Measurements from ENCODE around the gene CFLAR. TPM values are rescaled to one million over a fixed set of nuclear protein-coding genes. Genes with fewer than 3 reads are reported as not detected.
A peak's percentile ranks its signal among the peaks of the same experiment; 100 is the strongest.
"Not testable (repeated sequence)": the region's sequence is repeated elsewhere in the genome, so short reads cannot be mapped to it uniquely, and the experiment has no call there.

Gene CFLAR
- total and polyA plus RNA-seq, 5 donors: 134 to 310 (median 260) TPM

DNA sequence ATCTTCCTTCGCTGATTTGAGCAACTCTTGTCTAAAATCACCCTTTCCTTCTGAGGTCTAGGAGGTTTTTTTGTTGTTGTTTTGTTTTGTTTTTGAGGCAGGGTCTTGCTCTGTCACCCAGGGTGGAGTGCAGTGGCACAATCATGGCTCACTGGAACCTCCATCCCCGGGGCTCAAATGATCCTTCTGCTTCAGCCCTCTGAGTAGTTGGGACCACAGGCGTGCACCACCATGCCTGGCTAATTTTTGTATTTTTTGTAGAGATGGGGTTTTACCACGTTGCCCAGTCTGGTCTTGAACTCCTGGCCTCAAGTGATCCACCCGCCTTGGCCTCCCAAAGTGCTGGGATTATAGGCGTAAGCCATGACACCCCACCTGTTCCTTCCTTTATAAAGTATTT lies 68.3 kb downstream of the CFLAR start:
- 60% methylated on average over 6 of the region's 6 CpGs for WGBS
- not testable (repeated sequence) for H3K4me1 ChIP-seq (ENCODE audit: control insufficient read depth, insufficient read depth, low read length); DNase-seq; H3K9me3 ChIP-seq (ENCODE audit: control insufficient read depth, low read length); ATAC-seq; H3K27me3 ChIP-seq (ENCODE audit: control insufficient read depth, insufficient read depth); H3K27ac ChIP-seq (ENCODE audit: low read length)
- H3K4me3 ChIP-seq (ENCODE audit: low read length): peak overlapping the region; percentile 73
- intact Hi-C loops (cut with DNase I): loop anchor here in 2 of 4 donors (5.0 to 10.0 kb wide), 2 partner anchors 48 to 51 kb away; no protein-coding TSS in a partner anchor

DNA sequence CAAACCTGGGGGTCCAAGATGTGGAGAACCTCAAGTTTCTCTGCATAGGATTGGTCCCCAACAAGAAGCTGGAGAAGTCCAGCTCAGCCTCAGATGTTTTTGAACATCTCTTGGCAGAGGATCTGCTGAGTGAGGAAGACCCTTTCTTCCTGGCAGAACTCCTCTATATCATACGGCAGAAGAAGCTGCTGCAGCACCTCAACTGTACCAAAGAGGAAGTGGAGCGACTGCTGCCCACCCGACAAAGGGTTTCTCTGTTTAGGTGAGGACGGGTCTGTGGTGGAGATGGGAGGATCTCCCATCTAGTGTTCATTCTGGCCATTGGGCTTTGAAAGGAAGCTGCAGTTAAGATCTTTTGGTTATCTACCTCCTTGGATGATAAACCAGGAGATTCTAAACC lies 69.9 kb downstream of the CFLAR start:
- intact Hi-C loops (cut with DNase I): loop anchor here in 1 of 4 donors (10.0 kb wide), 1 partner anchor 49 kb away; no protein-coding TSS in a partner anchor
- no peak overlapping the region for H3K4me3 ChIP-seq (ENCODE audit: low read length)
- WGBS: 65% methylated on average over 4 of the region's 4 CpGs
- H3K27ac ChIP-seq (ENCODE audit: low read length): no peak overlapping the region
- no peak for DNase-seq
- ATAC-seq: no peak
- H3K4me1 ChIP-seq (ENCODE audit: control insufficient read depth, insufficient read depth, low read length): peaks cover 5% of the 10 kb centered on the region
- H3K27me3 ChIP-seq (ENCODE audit: control insufficient read depth, insufficient read depth): no peaks in the 10 kb centered on the region
- no peaks in the 10 kb centered on the region for H3K9me3 ChIP-seq (ENCODE audit: control insufficient read depth, low read length)

DNA sequence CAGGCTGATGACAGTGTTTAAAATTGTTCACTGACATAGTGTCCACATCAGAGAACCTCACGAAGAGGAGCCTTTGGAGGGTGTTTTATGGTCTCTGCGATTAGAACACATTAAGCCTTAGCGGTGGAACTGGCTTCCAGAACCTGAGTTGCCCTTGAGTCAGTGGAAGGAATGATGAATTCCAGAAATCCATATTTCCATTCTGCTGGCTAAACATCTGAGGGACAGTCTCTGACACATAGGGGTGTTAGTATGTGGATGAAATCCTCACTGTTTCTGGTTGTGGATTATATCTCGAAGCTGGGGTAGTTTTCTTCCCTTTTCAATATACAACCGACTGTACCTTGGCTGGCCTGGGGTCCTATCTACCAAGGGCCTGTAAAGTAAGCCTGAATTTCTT lies 71.0 kb downstream of the CFLAR start:
- DNase-seq (no peak), ATAC-seq (no peak)
- Histone ChIP-seq H3K9me3 (ENCODE audit: control insufficient read depth, low read length) (no peaks in the 10 kb centered on the region), H3K27me3 (ENCODE audit: control insufficient read depth, insufficient read depth) (no peaks in the 10 kb centered on the region), H3K27ac (ENCODE audit: low read length) (no peak overlapping the region), H3K4me1 (ENCODE audit: control insufficient read depth, insufficient read depth, low read length) (peaks cover 5% of the 10 kb centered on the region), H3K4me3 (ENCODE audit: low read length) (no peak overlapping the region)
- intact Hi-C loops (cut with DNase I): loop anchor here in 1 of 4 donors (10.0 kb wide), 1 partner anchor 48 kb away; no protein-coding TSS in a partner anchor
- WGBS: 86% methylated on average over 5 of the region's 5 CpGs

DNA sequence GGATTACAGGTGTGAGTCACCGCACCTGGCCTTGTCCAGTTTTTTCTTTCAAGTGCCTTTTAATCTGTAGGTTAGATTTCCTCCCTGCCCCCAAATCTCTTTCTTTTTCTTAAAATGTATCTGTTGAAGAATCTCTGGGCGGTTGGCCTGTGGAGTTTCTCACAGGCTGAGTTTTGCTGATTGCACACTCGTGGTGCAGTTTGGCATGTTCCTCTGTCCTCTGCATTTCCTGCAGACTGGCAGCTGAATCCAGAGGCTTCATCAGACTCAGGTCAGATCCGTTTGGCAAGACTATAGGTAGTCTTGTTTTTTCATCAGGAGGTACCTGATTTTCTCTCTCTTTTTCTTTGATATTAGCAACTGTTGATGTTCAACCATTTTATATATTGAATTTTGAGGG lies 72.5 kb downstream of the CFLAR start:
- H3K4me3 ChIP-seq (ENCODE audit: low read length): no peak overlapping the region
- H3K4me1 ChIP-seq (ENCODE audit: control insufficient read depth, insufficient read depth, low read length): peaks cover 5% of the 10 kb centered on the region
- H3K9me3 ChIP-seq (ENCODE audit: control insufficient read depth, low read length): no peaks in the 10 kb centered on the region
- WGBS: 88% methylated on average over 4 of the region's 4 CpGs
- no peak overlapping the region for H3K27ac ChIP-seq (ENCODE audit: low read length)
- DNase-seq (no peak), ATAC-seq (no peak)
- no peaks in the 10 kb centered on the region for H3K27me3 ChIP-seq (ENCODE audit: control insufficient read depth, insufficient read depth)
- intact Hi-C loops (cut with DNase I): loop anchor here in 1 of 4 donors (10.0 kb wide), 1 partner anchor 46 kb away; no protein-coding TSS in a partner anchor

DNA sequence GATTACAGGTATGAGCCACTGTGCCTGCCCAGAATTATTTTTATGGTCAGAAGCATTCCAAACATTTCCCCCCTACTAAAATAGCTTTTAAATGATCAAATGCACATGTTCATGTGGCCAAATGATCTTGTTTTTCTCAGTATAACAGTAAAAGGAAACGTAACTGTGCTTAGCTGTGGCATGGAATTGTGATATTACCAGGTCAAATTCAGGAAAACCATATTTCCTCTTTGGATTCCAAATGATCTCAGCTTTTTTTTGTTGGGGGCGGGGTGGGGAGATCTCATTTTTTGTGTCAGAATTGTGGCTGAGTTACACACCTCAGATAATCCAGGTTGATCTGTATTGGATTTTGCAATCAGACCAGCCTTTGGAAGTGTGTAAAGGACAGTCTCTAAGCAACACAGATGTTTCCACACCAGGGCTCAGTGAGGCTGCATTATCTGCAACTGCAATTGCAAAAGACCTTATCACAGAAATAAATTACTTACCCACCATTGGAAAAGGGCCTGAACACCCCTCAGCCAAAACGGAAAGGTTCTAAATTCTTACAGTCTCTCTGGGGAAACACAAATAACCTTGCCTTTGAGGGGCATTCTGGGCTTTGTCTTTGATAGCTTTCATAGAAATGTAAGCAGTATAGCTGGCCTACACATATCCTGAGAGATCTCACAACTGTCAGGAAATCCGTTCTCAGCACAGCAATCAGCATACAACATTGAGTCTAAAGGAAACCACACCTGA lies 75.3 kb downstream of the CFLAR start:
- H3K9me3 ChIP-seq (ENCODE audit: control insufficient read depth, low read length): no peaks in the 10 kb centered on the region
- DNase-seq (no peak), ATAC-seq (peak; percentile 85 to 93)
- intact Hi-C loops (cut with DNase I): no loop called here
- no peak overlapping the region for H3K27ac ChIP-seq (ENCODE audit: low read length)
- WGBS: 35% methylated on average over 4 of the region's 4 CpGs
- no peaks in the 10 kb centered on the region for H3K27me3 ChIP-seq (ENCODE audit: control insufficient read depth, insufficient read depth)
- no peak overlapping the region for H3K4me3 ChIP-seq (ENCODE audit: low read length)
- peaks cover 1% of the 10 kb centered on the region for H3K4me1 ChIP-seq (ENCODE audit: control insufficient read depth, insufficient read depth, low read length)

DNA sequence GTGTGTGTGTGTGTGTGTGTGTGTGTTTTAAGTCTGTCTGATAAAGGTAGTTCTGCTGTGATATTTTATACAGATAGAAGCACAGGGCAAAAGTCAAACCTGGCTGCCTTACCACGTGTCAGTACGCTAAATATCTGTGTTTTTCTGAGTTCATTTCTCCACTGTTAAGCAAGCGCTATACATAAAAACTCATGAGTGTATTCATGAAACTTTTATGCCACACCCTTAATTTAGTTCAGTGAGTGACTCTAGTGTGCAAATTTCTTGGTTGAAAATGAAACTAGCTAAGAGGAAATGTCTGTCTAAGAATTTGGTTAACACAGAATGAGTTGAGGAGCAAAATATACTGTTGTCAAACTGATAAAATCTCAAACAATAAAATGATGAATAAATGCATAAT lies 78.1 kb downstream of the CFLAR start:
- no peak overlapping the region for H3K27ac ChIP-seq (ENCODE audit: low read length)
- ATAC-seq: no peak
- no peak overlapping the region for H3K4me3 ChIP-seq (ENCODE audit: low read length)

DNA sequence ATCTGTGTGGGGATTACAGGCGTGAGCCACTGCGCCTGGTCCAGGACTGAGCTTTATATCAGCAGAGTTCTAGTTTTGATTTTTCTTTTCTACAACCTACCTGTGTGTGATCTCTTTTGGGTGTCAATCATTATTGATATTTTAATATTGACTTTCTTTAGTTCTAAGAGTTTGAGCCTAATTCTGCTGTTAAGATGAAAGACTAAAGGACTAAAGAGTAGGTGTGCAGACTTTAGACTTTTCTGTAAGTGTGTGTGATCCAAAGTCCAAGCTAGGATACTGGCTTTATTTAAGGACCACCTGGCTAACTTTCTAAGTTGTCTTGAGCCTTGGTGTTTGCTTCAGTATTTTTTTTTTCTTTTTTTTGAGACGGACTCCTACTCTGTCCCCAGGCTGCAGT lies 79.4 kb downstream of the CFLAR start:
- Histone ChIP-seq H3K27me3 (ENCODE audit: control insufficient read depth, insufficient read depth) (no peaks in the 10 kb centered on the region), H3K9me3 (ENCODE audit: control insufficient read depth, low read length) (no peaks in the 10 kb centered on the region), H3K4me3 (ENCODE audit: low read length) (no peak overlapping the region), H3K27ac (ENCODE audit: low read length) (no peak overlapping the region), H3K4me1 (ENCODE audit: control insufficient read depth, insufficient read depth, low read length) (peaks cover under 1% of the 10 kb centered on the region)
- DNase-seq: no peak
- intact Hi-C loops (cut with DNase I): no loop called here
- 64% methylated on average over 3 of the region's 3 CpGs for WGBS
- no peak for ATAC-seq

More for the DNA sequence above, 78.1 kb downstream of the CFLAR start:
- peaks cover 1% of the 10 kb centered on the region for H3K4me1 ChIP-seq (ENCODE audit: control insufficient read depth, insufficient read depth, low read length)
- 71% methylated on average over 3 of the region's 3 CpGs for WGBS
- intact Hi-C loops (cut with DNase I): no loop called here
- no peak for DNase-seq
- H3K27me3 ChIP-seq (ENCODE audit: control insufficient read depth, insufficient read depth): no peaks in the 10 kb centered on the region
- H3K9me3 ChIP-seq (ENCODE audit: control insufficient read depth, low read length): no peaks in the 10 kb centered on the region

DNA sequence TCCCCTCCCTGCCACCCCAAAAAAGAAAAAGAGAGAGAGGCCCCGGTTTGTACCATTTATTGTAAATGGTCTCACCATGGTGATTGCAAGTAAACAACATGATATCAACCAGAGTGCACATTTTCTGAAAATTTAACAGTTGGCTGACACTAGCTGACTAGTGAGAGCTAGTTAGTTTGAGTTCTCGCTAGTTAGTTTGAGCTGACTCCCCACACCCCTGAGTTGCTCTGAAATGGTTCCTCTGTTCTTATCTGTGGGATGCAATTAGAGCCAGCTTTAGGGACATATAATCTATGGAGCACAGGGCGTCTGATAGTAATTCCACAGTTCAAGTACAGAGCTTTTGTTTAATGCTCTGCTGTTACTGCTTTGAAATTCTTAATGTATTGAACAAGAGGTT lies 80.0 kb downstream of the CFLAR start:
- 57% methylated on average over 3 of the region's 3 CpGs for WGBS
- Histone ChIP-seq H3K4me1 (ENCODE audit: control insufficient read depth, insufficient read depth, low read length) (peaks cover 2% of the 10 kb centered on the region), H3K27me3 (ENCODE audit: control insufficient read depth, insufficient read depth) (no peaks in the 10 kb centered on the region), H3K9me3 (ENCODE audit: control insufficient read depth, low read length) (no peaks in the 10 kb centered on the region), H3K4me3 (ENCODE audit: low read length) (no peak overlapping the region), H3K27ac (ENCODE audit: low read length) (no peak overlapping the region)
- DNase-seq (no peak), ATAC-seq (no peak)
- intact Hi-C loops (cut with DNase I): no loop called here

DNA sequence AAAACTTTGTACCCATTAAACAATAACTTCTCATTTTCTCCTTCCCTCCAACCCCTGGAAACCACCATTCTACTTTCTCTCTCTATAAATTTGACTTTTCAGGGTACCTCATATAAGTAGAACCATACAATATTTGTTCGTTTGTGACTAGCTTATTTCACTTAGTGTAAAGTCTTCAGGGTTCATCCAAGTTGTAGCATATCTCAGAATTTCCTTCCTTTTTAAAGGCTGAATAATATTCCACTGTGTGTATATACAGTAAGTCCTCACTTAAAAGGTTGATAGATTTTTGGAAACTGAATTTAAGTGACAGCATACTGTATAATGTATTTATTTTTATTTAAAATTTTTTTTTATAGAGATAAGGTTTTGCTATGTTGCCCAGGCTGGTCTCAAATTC lies 80.8 kb downstream of the CFLAR start:
- Histone ChIP-seq H3K27me3 (ENCODE audit: control insufficient read depth, insufficient read depth) (no peaks in the 10 kb centered on the region), H3K4me1 (ENCODE audit: control insufficient read depth, insufficient read depth, low read length) (peaks cover 2% of the 10 kb centered on the region), H3K4me3 (ENCODE audit: low read length) (no peak overlapping the region), H3K9me3 (ENCODE audit: control insufficient read depth, low read length) (no peaks in the 10 kb centered on the region), H3K27ac (ENCODE audit: low read length) (no peak overlapping the region)
- DNase-seq: no peak
- no peak for ATAC-seq
- intact Hi-C loops (cut with DNase I): no loop called here
- WGBS: 95% methylated on average over 1 of the region's 1 CpG

DNA sequence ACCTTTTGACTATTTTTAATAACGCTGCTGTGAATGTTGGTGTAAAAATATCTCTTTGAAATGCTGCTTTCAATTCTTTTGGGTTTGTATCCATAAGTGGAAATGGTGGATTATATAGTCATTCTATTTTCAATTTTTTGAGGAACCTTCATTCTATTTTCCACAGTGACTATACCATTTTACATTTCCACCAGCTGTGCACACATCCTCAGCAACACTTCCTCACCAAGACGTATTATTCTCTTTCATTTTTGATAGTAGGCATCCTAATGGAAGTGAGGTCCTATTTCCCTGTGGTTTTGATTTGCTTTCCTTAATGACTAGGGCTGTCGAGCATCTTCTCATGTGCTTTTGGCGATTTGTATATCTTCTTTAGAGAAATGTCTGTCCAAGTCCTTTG lies 81.8 kb downstream of the CFLAR start:
- Histone ChIP-seq H3K4me3 (ENCODE audit: low read length) (no peak overlapping the region), H3K27ac (ENCODE audit: low read length) (no peak overlapping the region), H3K4me1 (ENCODE audit: control insufficient read depth, insufficient read depth, low read length) (peaks cover 2% of the 10 kb centered on the region), H3K9me3 (ENCODE audit: control insufficient read depth, low read length) (no peaks in the 10 kb centered on the region), H3K27me3 (ENCODE audit: control insufficient read depth, insufficient read depth) (no peaks in the 10 kb centered on the region)
- DNase-seq (no peak), ATAC-seq (no peak)
- intact Hi-C loops (cut with DNase I): no loop called here
- 64% methylated on average over 4 of the region's 4 CpGs for WGBS

DNA sequence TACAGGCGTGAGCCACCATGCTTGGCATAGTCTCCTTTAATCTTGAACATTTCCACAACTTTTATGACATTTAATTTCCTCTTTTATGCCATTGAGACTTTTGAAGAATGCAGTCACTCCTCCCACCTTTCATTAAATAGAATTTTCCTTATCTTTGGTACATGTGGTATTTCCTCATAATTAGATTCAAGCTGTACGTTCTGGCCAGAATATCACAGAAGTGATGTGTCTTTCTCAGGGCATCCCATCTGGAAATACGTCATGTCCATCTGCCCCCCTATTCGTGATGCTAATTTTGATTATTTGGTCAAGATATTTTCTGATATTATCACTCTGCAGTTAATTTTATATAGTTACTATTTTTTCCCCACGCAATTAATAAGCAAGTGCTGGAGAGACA lies 83.9 kb downstream of the CFLAR start:
- WGBS: 66% methylated on average over 5 of the region's 5 CpGs
- Histone ChIP-seq H3K27me3 (ENCODE audit: control insufficient read depth, insufficient read depth) (no peaks in the 10 kb centered on the region), H3K27ac (ENCODE audit: low read length) (no peak overlapping the region), H3K4me1 (ENCODE audit: control insufficient read depth, insufficient read depth, low read length) (peaks cover 2% of the 10 kb centered on the region), H3K4me3 (ENCODE audit: low read length) (no peak overlapping the region), H3K9me3 (ENCODE audit: control insufficient read depth, low read length) (no peaks in the 10 kb centered on the region)
- ATAC-seq: no peak
- intact Hi-C loops (cut with DNase I): no loop called here
- DNase-seq: no peak

Data from right cardiac atrium (tissue), 5 donors.